ENCODE results near the gene GLDN.

Gene GLDN

DNA sequence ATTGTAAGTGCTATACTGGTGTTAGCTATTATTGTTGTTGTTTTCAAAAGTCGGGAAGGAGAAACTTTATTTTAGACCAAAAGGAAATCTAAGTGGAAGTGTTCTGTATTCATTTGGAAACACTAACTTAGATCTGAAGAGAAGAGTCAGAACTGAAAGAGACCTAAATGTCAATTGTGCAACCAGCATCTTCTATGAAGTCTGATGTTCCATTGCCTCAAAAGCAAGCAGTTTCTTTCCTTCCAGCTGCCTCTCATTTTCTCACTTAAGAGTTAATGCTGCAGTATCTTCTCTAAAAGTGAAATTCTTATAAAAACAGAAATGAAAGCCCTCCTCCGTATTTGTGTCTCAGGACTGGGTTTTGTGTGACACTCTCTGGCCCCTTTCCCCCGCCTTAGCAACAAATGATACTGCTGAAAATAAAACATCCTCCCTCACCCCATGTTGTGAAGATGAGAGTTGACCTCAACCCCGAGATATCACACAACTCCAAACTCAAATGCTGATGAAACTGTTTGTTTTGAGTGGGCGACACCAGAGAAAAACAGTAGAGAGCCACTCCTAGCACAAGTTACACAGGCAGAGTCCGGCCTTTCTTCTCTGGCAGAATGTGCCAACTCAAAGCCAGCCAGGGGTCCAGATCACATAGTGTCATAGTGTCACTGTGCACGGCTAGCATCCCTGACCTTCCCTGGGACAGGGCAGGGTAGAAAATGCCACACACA, 48.9 kb downstream of the GLDN start:
- TF ChIP-seq, protein P1, sequence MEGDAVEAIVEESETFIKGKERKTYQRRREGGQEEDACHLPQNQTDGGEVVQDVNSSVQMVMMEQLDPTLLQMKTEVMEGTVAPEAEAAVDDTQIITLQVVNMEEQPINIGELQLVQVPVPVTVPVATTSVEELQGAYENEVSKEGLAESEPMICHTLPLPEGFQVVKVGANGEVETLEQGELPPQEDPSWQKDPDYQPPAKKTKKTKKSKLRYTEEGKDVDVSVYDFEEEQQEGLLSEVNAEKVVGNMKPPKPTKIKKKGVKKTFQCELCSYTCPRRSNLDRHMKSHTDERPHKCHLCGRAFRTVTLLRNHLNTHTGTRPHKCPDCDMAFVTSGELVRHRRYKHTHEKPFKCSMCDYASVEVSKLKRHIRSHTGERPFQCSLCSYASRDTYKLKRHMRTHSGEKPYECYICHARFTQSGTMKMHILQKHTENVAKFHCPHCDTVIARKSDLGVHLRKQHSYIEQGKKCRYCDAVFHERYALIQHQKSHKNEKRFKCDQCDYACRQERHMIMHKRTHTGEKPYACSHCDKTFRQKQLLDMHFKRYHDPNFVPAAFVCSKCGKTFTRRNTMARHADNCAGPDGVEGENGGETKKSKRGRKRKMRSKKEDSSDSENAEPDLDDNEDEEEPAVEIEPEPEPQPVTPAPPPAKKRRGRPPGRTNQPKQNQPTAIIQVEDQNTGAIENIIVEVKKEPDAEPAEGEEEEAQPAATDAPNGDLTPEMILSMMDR (IDR thresholded peaks at IDR 0.05; ENCODE audit: insufficient read depth, low read depth, low read length, missing control alignments) = no peak
- H3K4me3 ChIP-seq (ENCODE audit: low read depth, low read length) = no peak overlapping the region
- DNase-seq (ENCODE audit: low read depth) = no peak

DNA sequence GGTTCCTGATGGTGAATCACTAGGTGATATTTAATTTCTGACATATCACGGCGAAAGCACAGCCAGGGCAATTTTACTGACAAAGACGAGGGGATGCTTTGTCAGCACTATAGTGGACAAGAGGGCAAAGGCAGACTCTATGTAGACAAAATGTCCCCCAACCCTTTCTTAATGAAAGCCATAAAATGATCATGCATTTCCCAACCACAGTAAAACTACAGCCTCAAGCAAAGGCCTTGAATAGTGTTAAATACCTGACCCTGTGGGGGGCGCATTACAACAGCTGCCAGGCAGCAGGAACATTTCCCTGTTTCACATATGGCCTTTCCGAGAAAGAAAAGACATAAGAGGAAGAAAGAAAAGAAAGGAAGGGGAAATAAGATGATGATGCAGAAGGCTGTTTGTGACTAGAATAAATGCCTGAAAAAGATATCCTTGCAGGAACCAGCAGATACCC, 49.5 kb downstream of the GLDN start:
- no peak overlapping the region for H3K4me3 ChIP-seq (ENCODE audit: low read depth, low read length)
- TF ChIP-seq, protein P1 (IDR thresholded peaks at IDR 0.05; ENCODE audit: insufficient read depth, low read depth, low read length, missing control alignments) = no peak
- DNase-seq (ENCODE audit: low read depth) = no peak

DNA sequence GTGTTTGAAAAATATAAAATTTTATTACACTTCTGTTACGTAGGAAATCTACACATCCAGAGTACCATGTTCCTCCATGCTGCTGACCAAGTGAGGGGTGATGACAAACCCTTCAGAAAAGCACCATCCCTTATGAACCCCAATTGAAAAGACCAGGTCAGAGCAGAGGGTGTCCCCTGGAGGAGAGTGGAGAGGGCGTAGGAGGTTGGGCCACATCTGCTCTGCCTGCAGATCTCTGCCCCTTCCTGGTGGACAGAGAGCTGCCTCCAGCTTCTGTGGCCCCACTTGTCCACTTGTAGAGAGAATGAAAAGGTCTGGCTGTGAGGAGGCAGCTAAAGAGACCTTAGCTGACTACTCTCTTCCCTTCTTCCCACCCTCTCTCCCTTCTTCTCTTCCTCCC, 55.5 kb downstream of the GLDN start:
- TF ChIP-seq, protein P1 (IDR thresholded peaks at IDR 0.05; ENCODE audit: insufficient read depth, low read depth, low read length, missing control alignments) = no peak
- H3K4me3 ChIP-seq (ENCODE audit: low read depth, low read length) = no peak overlapping the region
- DNase-seq (ENCODE audit: low read depth) = no peak

DNA sequence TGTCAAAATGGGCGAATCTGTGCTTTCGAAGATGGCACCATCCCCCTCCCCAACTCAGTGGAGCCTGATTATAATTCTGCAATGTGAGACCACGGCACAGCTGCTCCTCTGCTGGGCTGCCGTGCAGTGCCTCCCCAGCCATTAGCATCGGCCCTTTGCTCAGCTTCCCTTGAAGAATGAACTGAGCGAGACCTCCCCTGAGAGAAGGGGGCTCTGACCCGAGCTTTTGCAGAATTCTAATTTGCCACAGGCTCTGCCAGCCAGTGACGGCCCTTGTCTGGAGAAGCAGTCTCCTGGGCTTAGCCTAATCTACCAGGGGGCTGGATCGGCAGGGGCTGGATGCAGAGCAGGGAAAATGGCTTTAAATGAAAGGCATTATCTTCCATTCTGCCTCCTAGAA, 57.2 kb downstream of the GLDN start:
- TF ChIP-seq, protein P1 (IDR thresholded peaks at IDR 0.05; ENCODE audit: insufficient read depth, low read depth, low read length, missing control alignments) = no peak

DNA sequence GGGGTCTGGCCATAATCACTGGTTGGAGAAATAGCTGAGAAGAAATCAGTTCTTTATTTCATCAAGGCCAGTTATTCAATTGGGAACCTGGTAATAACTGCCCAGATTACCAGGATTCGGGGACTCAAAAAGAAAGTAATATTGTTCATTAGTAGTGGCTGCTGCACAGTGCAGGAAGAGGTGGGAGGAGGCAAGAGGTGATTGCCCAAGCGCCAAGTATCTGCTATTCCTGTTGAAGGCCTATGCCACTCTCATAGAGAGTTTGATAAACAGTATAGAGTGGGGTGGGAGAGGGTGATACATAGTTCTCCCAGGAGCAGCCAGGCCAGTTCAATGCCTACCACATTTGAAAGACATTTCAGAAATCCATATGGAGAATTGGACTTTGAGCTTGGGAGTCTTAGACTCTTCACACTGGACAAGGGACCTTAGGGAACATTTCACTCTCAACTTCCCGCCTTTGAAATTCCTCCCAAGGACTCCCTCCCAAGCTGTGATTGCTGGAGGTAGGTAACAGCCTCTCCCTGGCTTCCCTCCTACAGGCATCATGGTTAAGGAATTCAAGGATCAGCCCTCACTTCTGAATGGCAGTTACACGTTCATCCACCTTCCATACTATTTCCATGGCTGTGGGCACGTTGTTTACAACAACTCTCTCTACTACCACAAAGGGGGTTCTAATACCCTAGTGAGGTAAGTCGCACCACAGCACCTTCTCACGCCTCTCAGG, 59.8 kb downstream of the GLDN start:
- DNase-seq (ENCODE audit: low read depth) = no peak
- TF ChIP-seq, protein P1 (IDR thresholded peaks at IDR 0.05; ENCODE audit: insufficient read depth, low read depth, low read length, missing control alignments) = no peak
- H3K4me3 ChIP-seq (ENCODE audit: low read depth, low read length) = no peak overlapping the region

More for the DNA sequence above, 57.2 kb downstream of the GLDN start:
- DNase-seq (ENCODE audit: low read depth) = no peak
- no peak overlapping the region for H3K4me3 ChIP-seq (ENCODE audit: low read depth, low read length)

DNA sequence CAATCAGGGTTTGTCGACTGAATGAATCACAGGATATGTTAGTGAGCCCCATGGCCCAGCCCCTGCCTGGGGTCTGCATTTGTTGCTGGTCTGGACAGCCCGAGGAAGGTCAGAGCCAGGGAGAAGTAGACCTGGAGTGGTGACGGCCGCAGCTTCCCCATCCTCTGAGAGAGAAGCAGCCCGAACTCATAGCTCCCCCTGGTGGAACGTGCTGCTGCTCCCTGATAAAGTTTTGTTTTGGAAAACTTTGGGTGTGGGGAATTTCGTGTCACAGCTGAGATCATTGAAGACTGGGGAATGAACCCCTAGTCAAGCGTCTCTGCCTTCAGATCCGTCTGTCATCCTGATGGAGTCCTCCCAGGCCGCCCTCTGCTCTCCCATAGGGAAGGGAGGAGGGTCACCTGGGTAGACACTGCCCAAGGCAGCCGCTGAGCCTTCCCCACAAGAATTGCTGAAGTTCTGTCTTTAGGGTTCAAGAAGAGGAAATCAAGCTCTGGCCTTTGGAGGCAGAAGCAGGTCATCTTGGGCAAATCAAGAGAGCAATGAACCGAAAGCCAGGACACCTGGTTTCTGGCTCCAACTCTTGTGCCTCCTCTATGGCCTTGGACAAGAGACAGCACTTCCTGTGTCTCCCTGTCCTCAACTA, 60.5 kb downstream of the GLDN start:
- DNase-seq (ENCODE audit: low read depth) = peak; percentile 30
- TF ChIP-seq, protein P1 (IDR thresholded peaks at IDR 0.05; ENCODE audit: insufficient read depth, low read depth, low read length, missing control alignments) = peak; percentile 65
- no peak overlapping the region for H3K4me3 ChIP-seq (ENCODE audit: low read depth, low read length)

Measured in GM12865 (cell line).